ENCODE data around the gene MRPL16.
A peak's percentile ranks its signal among the peaks of the same experiment; 100 is the strongest.
"Not testable (repeated sequence)": the region's sequence is repeated elsewhere in the genome, so short reads cannot be mapped to it uniquely, and the experiment has no call there.

Gene MRPL16

DNA sequence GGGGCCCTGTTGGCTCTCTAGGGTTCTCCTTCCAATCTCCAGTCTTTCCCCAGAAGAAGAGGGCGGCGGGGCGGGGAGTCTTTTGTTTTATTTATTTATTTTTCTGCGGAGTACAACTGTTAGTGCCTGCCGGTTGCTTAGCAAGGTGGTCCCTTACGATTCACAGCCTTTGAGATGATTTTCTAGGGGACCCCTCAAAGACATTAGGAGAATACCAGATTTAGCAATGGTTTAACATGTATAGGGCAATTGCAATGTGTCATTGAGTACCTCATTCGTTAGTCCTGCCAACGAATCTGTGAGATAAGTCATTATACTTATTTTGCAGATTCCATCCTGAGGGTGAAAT lies 307 bp upstream of the MRPL16 start:
- DNase-seq = no peak

DNA sequence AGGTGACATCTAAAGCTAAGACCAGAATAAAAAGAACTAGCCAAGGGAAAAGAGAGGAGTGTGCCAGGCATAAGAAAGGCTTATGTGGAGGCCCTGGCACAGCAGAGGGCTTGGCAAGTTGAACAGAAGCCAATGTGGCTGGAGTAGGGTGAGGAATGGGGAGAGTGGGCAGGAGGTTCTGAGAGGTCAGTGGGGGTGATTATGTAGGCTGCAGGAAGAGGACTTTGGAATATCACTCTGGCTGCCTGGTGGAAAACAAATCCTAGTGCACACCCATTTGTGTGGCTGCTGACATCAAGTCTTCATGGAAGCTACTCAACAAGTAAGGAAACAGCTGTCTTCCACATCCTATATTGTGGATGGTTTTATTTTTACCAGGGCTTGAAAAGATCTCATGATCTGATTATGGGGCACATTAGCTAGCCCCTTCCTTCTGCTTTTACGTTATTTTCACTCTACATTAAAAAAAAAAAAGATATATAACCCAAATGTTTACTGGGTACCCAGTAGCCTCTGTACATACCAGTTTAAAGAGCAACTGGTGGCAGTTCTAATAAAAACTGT lies 3.4 kb downstream of the MRPL16 start:
- no peak for DNase-seq

DNA sequence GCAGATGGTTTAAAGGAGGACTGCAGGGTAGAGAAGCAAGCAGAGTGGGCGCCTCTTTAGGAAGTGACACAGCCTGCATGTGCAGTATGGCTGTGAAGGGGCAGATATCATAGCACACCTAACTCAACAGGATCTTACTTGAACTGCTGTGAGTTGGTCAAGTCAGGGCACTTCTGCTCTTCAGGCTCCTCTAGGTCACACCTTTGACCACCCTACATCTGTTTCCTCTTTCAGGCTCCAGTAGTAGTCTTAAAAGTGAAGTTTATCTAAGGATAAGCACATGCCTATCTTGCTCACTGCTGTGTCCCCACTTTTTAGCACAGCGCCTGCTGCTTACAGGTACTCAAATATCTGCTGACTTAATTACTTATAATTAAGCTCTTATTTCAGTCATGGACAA lies 6.5 kb downstream of the MRPL16 start:
- no peak for DNase-seq

DNA sequence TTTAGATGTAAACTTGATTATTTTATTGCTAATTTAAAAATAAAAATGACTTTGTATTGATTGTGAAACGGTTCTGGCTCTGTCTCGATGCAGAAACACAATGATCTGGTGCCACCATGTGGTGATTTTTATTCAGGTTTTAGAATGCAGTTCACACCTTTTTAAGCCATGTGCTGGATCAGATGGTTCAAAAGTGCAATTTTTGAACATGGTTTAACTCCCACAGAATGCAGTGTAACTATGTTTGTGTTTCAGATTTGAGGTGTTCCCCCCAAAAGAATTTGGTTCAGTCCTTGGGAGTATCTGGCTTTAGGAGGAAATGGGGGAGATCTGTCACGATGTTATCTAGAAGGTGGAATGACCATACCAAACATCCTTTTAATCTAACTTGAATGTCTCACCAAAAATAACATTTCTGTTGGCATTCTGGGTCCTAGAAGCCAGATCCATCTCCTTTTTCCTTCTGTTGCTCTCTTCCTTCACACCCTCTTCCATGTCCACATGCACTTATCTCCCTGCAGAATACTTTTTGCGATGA lies 7.9 kb downstream of the MRPL16 start:
- DNase-seq = peak; percentile 77

DNA sequence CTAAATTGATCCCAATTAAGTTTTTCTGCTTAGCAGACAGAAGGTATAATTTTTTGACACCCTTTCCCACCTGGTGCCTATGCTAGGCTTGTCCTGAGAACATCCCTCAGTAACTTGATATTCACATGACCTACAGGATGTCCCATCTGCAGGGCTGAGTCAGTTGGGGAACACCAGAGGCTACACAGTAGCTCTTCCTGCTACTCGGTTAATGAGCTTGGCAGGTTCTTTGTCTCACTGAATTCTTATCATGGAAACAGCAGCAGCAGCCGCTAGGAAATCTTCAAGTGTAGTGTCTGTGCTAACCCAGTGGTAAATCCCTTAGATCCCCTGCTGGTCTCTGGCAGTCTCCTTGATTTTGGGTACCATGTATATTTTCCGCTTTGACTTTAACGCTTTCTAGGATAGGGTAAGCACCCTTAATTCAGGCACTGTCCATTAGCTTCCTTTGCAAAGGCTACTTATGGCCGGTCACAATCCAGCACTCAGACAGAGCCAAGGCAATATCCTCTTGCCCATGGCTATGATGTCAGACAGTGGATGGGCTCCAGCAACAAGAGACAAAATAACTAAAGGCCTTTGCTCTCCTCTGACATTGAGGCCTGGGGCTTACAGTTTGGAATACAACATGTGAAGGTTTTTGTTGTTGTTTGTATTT lies 8.5 kb downstream of the MRPL16 start:
- DNase-seq = no peak

DNA sequence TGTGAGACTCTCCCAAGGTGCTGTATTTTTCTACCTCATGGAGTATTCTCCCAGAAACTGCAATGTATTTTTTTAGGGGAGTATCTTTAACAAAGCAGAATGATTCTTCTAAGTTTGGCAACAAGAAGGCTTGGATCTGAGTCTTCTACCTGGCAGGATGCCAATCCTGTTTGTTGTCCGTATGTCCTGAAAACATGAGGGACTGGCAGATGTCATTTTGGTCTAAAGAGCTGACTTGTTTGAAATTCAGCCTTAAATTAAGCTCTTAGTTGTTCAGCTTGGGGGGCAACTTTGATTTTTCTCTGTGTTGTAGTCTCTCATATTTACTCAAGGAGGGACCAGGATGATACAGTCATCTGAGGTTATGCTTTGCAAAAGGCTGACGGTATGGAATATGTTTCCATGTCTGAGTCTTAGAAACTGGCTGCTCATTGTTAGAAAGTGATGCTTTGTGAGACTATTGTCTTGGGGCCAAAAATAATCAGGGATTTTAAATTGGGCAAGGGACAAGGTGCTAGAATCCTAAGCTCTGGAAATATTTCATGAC lies 9.3 kb downstream of the MRPL16 start:
- no peak for DNase-seq

DNA sequence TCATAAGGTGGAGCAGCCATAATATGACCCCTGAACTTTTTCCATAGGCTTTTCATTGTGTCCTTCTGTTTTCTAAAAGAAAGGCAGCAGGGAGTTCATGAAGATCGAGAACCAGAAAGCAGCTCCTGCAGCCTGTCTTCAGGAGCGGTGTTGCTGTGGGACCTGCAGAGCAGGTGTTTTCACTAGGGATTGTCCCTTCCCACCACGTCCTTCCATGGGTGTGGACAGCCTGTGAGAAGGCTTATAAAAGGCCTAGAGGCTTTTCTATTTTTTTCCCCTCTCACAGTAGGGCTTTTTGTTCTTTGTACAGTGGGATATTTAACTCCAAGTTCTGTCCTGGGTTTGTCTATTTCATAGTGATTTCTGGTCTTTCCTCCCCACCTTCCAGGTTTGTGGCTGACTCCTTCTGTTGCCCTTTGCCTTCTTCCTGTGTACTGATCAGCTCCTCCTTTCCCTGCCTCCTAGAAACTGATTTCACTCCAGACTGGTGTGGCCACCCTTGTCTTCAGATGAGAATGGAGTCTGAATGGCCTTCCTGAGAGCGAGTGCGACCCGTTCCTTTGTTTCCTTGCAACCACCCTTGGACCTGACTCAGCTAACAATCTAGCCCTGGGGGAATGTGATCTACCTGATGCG lies 10.1 kb downstream of the MRPL16 start:
- no peak for DNase-seq

DNA sequence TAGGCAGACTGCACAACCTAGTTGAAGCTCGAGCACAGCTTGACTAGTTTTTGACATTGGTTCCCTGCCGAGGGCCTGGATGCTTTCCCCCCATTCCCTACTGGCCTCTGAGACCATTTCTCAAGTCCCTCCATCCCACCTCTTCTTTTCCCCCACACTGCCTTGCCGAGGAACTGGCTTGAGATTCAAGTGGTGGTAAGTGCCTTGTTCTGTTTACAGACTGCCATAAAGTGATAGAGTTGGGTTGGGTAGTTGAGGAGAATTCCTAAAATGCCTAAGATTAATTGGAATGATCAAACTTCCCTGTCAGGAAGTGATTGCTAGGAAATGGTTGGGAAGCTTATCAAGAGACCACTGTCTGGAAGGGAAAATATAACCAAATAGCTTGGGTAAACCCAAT lies 16.2 kb downstream of the MRPL16 start:
- DNase-seq = no peak

DNA sequence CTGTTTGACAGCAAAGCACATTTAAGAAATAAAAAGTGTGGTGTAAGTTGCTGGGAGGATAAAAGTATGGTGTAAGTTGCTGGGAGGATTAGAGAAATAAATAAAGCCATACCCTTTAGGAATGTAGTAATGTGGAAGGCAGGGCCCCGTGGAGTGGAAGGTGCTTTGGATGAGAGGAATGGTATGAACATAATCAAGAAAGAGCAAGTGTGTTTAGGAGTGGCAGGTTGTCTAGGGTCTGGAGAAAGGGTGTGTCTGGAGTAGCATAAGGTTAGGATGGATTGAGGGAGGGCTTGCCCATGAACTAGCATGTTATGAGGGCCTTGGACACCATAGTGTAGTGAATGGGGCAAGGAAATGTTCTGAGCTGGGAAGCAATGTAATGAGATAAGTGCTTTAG lies 18.1 kb downstream of the MRPL16 start:
- DNase-seq = no peak

DNA sequence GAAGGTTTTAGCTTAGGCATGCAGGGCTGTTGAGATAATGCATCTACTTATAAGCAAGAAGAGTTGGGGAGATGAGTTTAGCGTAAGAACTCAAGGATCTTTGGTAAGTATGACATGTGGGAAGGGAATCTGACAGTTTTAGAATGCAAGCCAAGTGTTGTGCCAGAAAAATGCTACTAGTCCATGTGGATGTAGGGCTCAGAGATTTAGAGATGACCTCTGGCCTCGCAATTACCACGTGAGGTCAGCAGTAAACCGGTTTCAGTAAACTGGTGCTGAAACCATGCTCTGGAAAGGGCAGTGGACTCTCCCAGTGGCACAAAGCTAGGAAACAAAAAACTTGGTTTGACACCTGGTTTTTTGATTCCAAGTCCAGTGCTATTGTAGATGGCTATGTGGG lies 18.9 kb downstream of the MRPL16 start:
- DNase-seq = no peak

DNA sequence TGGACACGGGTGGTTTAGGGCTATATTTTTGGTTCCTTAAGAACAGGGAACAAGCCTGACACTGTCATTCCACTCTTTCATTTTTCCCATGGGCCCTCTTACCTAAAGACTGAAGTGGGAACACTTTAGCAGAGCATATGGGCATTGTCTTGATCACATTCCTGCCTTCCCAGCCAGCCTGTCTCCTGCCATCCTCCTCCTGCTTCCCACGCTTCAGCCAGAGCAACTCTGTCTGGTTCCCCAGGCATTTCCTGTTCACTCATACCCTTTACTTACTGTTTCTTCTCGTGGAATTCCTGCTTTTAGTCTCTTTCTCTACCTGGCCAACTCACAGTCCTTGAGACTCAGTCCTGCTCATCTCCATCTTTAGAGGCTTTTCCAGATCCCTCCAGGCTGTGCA lies 22.8 kb downstream of the MRPL16 start:
- no peak for DNase-seq

DNA sequence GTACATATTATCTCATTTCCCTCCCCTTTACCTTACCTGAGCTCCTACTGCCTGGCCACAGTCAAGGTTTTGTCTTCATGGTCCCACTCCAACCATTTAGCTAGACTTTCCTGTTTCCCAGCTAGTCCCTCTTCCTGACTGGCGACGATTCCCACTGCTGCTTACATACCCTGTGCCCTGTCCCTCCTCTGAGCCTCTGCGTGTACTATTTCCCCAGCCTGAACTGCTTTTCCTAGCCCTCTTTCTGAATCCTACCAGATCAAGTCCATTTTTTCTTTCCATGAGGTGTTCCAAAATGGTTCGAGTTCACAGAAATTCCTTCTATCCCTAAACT lies 23.4 kb downstream of the MRPL16 start:
- no peak for DNase-seq

DNA sequence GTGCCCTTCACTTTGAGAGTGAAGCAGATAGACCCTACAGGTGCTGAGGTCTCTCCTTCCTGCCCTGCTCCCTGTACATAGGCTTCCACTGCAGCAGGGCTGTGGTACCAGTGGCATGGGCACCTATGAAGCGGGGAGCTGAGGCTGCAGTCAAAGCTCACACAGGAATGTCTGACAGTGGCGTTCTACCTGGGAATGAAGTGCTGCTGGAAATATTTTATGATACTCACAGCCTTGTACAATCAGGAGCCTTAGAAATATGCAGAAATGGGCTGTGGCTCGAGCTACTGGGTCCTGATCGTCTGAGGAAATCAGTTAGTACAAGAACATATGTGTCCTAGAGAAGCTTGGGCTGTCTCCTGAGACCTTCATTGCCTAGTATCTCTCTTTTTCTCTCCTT lies 24.8 kb downstream of the MRPL16 start:
- no peak for DNase-seq

DNA sequence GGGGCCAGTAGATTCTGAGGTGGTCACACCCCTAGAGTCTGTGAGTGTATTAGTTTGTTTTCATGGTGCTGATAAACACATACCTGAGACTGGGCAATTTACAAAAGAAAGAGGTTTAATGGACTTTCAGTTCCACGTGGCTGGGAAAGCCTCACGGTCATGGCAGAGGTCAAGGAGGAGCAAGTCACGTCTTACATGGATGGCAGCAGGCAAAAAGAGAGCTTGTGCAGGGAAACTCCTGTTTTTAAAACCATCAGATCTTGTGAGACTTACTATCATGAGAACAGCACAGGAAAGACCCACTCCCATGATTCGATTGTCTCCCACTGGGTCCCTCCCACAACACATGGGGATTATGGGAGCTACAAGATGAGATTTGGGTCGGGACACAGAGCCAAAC lies 26.1 kb downstream of the MRPL16 start:
- DNase-seq = not testable (repeated sequence)

DNA sequence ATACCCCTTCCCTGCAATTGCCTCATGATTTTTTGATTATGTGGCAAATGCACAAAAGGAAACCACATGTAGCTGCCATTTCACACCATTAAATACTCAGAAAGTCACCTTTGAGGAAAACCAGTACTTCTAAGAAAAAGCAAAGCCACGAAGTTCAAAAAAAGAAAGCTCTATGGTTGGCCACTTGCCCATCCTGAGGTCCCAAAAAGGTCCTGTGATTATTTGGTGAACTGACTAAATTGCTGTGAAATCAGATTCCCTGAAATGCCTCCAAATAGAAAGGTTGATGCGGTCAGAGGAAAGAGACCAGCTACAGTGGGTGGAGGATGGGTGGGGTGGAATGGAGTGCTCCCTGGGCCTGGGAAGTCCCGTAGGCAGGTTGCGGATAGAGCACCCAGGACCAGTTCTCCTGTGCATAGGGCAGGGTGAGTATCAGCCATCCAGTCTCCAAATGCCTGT lies 26.9 kb downstream of the MRPL16 start:
- DNase-seq = no peak

DNA sequence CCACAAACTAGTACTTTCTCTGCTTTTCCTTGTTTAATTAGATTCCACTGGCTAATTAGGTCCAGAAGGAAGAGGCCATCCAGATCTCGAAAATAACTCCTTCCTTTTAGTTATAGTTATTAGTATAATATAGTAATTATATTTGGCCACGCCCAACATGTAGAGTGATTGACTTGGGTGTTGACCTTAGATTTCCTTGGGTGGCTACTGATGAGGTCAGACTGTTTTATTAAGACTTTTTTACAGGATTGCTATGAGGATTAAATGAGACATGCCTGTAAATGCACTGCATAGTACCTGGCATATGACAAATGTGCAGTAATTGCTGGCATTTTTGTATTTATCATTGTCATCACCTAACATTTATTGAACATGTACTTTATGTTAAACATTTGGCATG lies 28.5 kb downstream of the MRPL16 start:
- no peak for DNase-seq

DNA sequence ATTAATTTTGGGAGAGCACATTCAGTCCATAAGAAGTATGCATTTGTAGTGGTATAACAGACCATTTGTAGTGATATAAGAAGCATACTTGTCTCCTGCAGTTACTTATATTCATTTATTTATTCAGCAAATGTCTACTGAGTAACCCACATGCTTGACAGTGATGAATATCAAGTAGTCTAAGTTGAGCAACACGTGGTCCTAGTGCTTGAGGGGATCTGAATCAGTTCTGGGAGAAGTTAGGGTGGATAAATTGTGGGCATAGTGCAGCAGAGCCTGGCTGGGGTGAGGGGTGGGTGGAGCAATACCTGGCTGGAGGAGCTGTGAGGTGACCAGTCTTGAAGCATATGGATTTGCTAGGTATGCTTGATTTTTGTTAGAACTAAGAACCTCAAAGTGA lies 31.1 kb downstream of the MRPL16 start:
- no peak for DNase-seq

DNA sequence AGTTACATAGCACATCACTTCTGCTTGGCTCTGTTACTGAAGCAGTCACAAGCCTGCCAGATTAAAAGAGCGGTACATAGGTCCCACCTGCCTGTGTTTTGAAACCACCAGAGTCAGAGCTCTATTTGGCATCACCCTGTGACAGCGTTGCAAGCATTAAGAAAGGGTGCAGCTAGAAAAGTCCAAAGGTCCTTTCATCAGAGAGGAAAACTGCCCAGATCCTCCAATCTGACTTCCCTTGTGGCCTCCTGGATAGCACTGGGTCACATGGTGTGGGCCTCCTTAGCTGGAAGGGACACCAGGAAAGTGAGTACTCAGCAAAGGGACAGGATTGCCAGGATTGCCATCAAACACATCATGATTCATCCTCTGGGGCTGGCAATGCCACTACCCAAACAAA lies 32.5 kb downstream of the MRPL16 start:
- peak; percentile 15 for DNase-seq

DNA sequence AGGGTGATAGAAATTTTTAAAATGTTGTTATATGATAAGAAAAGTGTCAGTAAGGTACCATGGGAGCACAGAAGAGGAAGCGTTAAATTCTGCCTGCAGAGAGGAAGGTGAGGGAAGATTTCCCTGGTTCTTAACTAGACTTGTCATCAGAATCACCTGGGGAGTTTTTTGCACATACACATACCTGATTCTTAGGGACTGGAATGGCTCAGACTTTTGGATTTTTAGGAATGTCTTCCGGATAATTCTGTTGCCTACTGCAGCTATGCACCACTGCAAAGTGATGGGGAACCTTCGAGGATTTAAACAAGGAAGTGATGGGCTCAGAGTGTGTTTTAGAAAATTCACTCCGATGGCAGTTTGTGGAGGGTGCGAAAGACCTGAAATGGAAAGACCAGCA lies 33.5 kb downstream of the MRPL16 start:
- DNase-seq = no peak

DNA sequence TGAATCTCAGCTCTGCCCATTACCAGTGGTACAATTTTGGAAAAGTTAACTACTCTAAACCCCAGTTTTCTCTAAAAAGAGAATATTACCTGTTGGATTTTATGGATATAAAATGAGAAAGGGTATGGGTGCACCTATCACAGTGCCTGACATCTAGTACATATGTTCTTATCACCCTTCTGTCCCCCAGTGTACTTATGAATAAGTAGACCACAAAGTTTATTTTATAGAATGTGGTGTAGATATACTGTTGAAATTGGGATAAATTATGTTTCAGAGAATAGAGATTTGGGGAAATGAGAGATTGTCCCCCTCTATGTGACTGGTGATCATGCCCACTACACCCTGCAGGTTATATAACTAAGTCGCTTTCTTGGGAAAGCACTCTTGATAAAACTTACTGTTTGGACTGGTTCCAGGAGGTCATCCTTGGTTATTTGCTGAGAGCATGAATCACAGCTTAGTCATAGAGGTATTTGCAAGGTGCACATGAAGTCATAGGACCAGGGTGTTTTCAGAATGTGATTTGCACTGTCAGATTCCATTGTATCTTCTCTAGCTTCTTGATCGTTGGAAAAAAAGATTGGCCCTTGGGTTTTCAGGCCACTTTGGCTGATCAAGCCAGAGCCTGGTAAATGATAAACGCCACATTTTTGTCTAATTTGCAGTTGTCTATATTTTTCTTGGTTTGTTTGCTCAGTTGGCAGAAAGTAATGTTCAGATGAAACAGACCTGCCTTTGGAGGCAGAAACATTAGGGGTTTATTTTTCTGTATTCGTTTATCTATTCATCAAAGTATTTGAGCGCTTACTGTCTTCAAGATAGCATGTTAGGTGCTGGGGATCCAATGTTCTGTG lies 34.1 kb downstream of the MRPL16 start:
- DNase-seq = no peak

DNA sequence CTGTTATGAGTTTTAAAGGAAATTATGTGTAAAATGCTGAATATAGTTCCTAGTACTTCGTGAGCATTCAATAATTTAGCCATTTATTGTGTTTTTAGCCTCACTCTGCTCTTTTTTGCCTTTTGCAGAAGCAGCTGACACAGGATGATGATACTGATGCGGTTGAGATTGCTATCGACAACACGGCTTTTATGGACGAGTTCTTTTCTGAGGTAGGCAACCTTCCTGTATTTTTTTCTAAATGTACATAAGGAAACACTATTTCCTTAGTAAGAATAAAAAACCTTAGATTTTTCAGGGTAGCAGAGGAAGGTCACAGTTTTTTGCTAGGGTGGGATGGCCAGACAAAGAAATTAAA lies 37.5 kb downstream of the MRPL16 start:
- DNase-seq = no peak

DNA sequence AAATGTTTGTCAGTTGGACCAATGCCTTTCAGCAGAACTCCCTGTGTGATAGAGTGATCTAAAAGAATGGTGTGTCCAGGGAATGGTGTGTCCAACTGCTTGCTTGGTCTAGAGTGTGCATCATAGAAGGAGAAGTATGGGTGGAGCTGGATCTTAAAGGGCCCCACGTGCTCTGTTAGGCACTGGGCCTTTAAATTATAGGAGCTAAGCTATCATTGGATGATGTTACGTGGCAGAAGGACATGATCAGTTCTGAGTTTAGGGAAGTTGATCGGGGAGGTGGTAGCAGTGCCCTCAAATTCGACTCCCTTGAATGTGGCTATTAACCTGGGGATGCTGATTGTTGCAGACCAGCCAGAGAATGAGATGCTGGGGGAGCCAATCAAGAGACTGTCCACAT lies 39.0 kb downstream of the MRPL16 start:
- no peak for DNase-seq

DNA sequence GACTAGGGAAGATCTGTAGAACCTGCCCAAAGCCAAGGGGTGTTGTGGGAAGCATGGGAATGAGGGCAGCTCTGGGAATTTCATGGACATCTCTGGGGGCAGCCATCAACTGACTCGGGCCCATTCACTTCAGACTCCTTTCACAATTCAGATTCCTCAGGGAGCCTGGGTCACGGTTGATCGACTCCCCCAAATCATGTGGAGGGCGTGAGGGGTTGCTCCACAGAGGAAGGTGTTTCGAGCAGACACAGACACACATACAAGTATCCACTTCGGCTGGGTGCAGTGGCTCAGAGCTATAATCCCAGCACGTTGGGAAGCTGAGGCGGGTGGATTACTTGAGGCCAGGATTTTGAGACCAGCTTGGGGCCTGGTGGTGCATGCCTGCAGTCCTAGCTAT lies 39.7 kb downstream of the MRPL16 start:
- no peak for DNase-seq

DNA sequence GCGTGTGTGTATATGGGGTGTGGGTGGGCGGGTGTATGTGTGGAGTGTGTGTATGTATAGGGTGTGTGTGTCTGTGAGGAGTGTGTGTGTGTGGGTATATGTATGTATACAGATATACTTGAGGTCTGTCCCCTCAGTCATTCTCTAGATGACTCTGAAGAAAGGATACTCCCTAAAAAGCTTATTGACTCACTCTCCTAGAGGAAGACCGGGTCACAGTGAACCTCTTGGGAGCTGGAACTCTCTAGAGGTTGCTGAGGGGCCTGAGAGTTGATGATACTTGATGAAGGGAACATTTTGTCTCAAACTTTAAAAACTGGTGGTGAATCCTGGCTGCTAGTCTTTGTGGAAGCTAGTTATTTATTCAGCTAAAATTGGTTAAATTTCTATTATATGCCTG lies 40.3 kb downstream of the MRPL16 start:
- DNase-seq = peak; percentile 16

Data from suppressor macrophage treated with lipopolysaccharide for 4 hours (primary cell).